ENCODE data around the gene PLPPR2.

GRCh38 chr19:11364935-11365334 lies 9.7 kb downstream of the PLPPR2 start:
- TF ChIP-seq CTCF (IDR thresholded peaks at IDR 0.05): no peak
- TF ChIP-seq ZFX (IDR thresholded peaks at IDR 0.05; ENCODE audit: borderline replicate concordance): no peak

Data from 22Rv1 (cell line).